DOHH2 (cell line): ENCODE data around the gene LACTB.

Experiments
- CTCF ChIP-seq: fragments of 200-600 bp; sonication (generic); IDR thresholded peaks from one replicate; pipeline ENCODE4 v1.5.1; 2014; ENCODE audit warnings: antibody characterized with exemption, mild to moderate bottlenecking, low read depth, low read length; ENCODE audit not compliant: poor library complexity, severe bottlenecking
- EZH2phosphoT487 ChIP-seq: fragments of 200-600 bp; sonication (generic); IDR thresholded peaks from 2 replicates; pipeline ENCODE4 v1.6.1; 2017; ENCODE audit warnings: borderline replicate concordance, mild to moderate bottlenecking, antibody characterized with exemption, low read length, moderate library complexity, mixed read lengths

- TF ChIP-seq CTCF (no peak), EZH2phosphoT487 (no peak)
Observed at GRCh38 chr15:63136742-63137141, 15.1 kb downstream of the LACTB start.
